T-helper 17 cell (primary cell): ENCODE results near the gene TMEM151A. TPM values are rescaled to one million over a fixed set of nuclear protein-coding genes. Genes with fewer than 3 reads are reported as not detected.

Experiments
- ATAC-seq: fragments of 150-1000 bp; cut with Tn5 transposase; 2 replicates; pipeline ENCODE4 v1.10.0; 2021; ENCODE audit warnings: mild to moderate bottlenecking, moderate library complexity
- DNase-seq, 3 donors: peaks; one replicate each; pipeline versions ENCODE4 v3.0.0 to v3.0.0-alpha.2; 2020 to 2021
- H3K9me3 ChIP-seq: one replicate; pipeline ENCODE4 v1.7.0; 2013; ENCODE audit warnings: low read length, mild to moderate bottlenecking; ENCODE audit not compliant: control insufficient read depth, poor library complexity, severe bottlenecking
- H3K27ac Mint-ChIP-seq: one replicate; pipeline ENCODE4 v1.8.0; 2022; ENCODE audit warnings: mild to moderate bottlenecking, moderate library complexity, mixed read lengths
- H3K27me3 Mint-ChIP-seq: one replicate; pipeline ENCODE4 v1.8.0; 2022; ENCODE audit warnings: mixed read lengths
- H3K36me3 Mint-ChIP-seq: one replicate; pipeline ENCODE4 v1.8.0; 2022; ENCODE audit warnings: low read depth, mixed read lengths
- H3K4me1 Mint-ChIP-seq: one replicate; pipeline ENCODE4 v1.8.0; 2022; ENCODE audit warnings: mild to moderate bottlenecking, mixed read lengths
- H3K4me3 Mint-ChIP-seq: one replicate; pipeline ENCODE4 v1.8.0; 2022; ENCODE audit warnings: mild to moderate bottlenecking, moderate library complexity, mixed read lengths
- total RNA-seq, 4 donors: library from RNA in 2 of 4; stranded (reverse) in 2 of 4; gene quantifications; one replicate each; pipeline ENCODE4 v1.2.3 and lab custom pipeline; 2022 to 2026

Gene TMEM151A
- total RNA-seq, 2 donors from 2014 or later = 0.16 to 0.32 TPM

- H3K9me3 ChIP-seq = no peaks in the 10 kb centered on the region
- Mint-ChIP-seq H3K4me3 (no peak overlapping the region), H3K27me3 (no peaks in the 10 kb centered on the region), H3K36me3 (peaks cover 8% of the 10 kb centered on the region), H3K27ac (no peak overlapping the region), H3K4me1 (peaks cover 21% of the 10 kb centered on the region)
- ATAC-seq = no peak
- no peak for DNase-seq
Measured at GRCh38 chr11:66262696-66263095, 29.0 kb upstream of the TMEM151A start.

- Mint-ChIP-seq H3K4me3 (peak overlapping the region; percentile 12), H3K36me3 (peaks cover 8% of the 10 kb centered on the region), H3K4me1 (peaks cover 25% of the 10 kb centered on the region), H3K27ac (no peak overlapping the region), H3K27me3 (no peaks in the 10 kb centered on the region)
- no peak for DNase-seq
- no peak for ATAC-seq
- H3K9me3 ChIP-seq = no peaks in the 10 kb centered on the region
Measured at GRCh38 chr11:66263231-66263630, 28.5 kb upstream of the TMEM151A start.

GRCh38 chr11:66263785-66264184 lies 27.9 kb upstream of the TMEM151A start:
- H3K27me3 Mint-ChIP-seq = no peaks in the 10 kb centered on the region
- DNase-seq = no peak
- H3K27ac Mint-ChIP-seq = no peak overlapping the region
- H3K9me3 ChIP-seq = no peaks in the 10 kb centered on the region
- ATAC-seq = no peak
- H3K36me3 Mint-ChIP-seq = peaks cover 11% of the 10 kb centered on the region
- H3K4me1 Mint-ChIP-seq = peaks cover 22% of the 10 kb centered on the region
- H3K4me3 Mint-ChIP-seq = no peak overlapping the region

DNA sequence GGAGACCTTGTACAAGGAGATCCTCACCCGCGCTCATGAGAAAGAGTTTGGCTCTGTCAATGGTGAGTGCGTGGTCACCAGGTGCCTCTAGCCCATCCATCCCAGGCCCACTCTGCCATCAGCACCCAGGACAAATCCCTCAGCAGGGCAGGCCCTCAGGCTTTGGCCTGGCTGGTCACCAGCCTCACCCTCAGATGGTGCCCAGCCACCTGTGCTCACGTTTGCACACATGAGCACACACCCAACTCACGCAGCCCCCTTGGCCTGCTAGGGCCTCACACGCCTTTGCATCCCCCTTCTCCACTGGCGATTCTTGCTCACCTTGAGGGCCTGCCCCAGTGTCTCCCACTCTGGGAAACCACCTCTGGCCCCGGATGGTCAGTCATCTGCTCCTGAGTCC lies 27.3 kb upstream of the TMEM151A start:
- no peaks in the 10 kb centered on the region for H3K9me3 ChIP-seq
- DNase-seq = no peak
- H3K27ac Mint-ChIP-seq = no peak overlapping the region
- H3K27me3 Mint-ChIP-seq = no peaks in the 10 kb centered on the region
- H3K4me3 Mint-ChIP-seq = no peak overlapping the region
- ATAC-seq = no peak
- H3K36me3 Mint-ChIP-seq = peaks cover 10% of the 10 kb centered on the region
- peaks cover 21% of the 10 kb centered on the region for H3K4me1 Mint-ChIP-seq

DNA sequence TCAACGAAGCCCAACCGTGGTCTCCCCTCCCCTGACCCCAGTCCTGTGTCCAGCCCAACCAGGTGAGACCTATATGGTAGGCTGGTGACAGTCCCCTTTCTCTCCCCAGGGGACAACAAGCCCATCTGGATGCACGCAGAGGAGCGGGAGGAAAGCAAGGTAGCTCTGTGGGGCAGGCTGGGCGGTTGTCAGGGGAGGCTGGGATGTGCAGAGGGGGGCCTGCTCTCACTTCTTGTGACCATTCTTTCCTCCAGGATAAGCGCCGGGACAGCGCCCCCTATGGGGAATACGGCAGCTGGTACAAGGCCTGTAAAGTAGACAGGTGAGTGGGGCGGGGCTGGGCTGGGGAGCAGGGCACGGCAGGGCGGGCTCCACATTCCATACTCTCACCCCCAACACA lies 26.8 kb upstream of the TMEM151A start:
- DNase-seq (no peak), ATAC-seq (no peak)
- H3K9me3 ChIP-seq = no peaks in the 10 kb centered on the region
- no peak overlapping the region for H3K4me3 Mint-ChIP-seq
- H3K27me3 Mint-ChIP-seq = no peaks in the 10 kb centered on the region
- no peak overlapping the region for H3K27ac Mint-ChIP-seq
- H3K36me3 Mint-ChIP-seq = peaks cover 10% of the 10 kb centered on the region
- H3K4me1 Mint-ChIP-seq = peaks cover 25% of the 10 kb centered on the region

- Mint-ChIP-seq H3K4me3 (no peak overlapping the region), H3K36me3 (peaks cover 10% of the 10 kb centered on the region), H3K27ac (no peak overlapping the region), H3K4me1 (peaks cover 27% of the 10 kb centered on the region), H3K27me3 (no peaks in the 10 kb centered on the region)
- ATAC-seq (no peak), DNase-seq (no peak)
- H3K9me3 ChIP-seq = no peaks in the 10 kb centered on the region
Measured at GRCh38 chr11:66265531-66266377, 25.9 kb upstream of the TMEM151A start.

GRCh38 chr11:66266378-66267038 lies 25.2 kb upstream of the TMEM151A start:
- H3K9me3 ChIP-seq = no peaks in the 10 kb centered on the region
- Mint-ChIP-seq H3K27ac (no peak overlapping the region), H3K4me1 (peaks cover 29% of the 10 kb centered on the region), H3K36me3 (peaks cover 10% of the 10 kb centered on the region), H3K4me3 (peak overlapping the region; percentile 99), H3K27me3 (no peaks in the 10 kb centered on the region)
- DNase-seq (no peak), ATAC-seq (no peak)

DNA sequence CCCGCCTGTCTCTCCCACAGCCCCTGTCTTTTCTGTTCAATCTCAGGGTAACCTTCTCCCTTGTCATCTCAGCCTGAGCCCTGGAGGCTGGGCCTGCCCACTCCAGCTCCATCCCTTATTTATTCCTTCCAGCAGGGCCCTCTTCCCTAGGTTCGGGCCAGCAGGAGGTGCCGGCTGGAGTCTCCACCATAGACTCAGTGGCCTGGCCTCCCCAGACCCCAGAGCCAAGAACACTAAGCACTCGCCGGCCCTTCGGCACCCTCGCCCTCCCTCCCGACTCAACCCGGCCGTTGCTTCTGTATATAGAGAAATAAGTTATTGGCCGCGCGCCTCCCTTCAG lies 24.7 kb upstream of the TMEM151A start:
- Mint-ChIP-seq H3K27ac (peak overlapping the region; percentile 99), H3K27me3 (no peaks in the 10 kb centered on the region), H3K36me3 (peaks cover 10% of the 10 kb centered on the region), H3K4me1 (peaks cover 29% of the 10 kb centered on the region), H3K4me3 (peak overlapping the region; percentile 99)
- ATAC-seq (no peak), DNase-seq (no peak)
- no peaks in the 10 kb centered on the region for H3K9me3 ChIP-seq

GRCh38 chr11:66267379-66268243 lies 24.1 kb upstream of the TMEM151A start:
- peak overlapping the region; percentile 99 for H3K27ac Mint-ChIP-seq
- peak; percentile 65 for ATAC-seq
- H3K9me3 ChIP-seq = no peaks in the 10 kb centered on the region
- peak overlapping the region; percentile 99 for H3K4me3 Mint-ChIP-seq
- peaks cover 10% of the 10 kb centered on the region for H3K36me3 Mint-ChIP-seq
- peak; percentile 78 to 86 (median 85) for DNase-seq
- H3K27me3 Mint-ChIP-seq = no peaks in the 10 kb centered on the region
- H3K4me1 Mint-ChIP-seq = peaks cover 29% of the 10 kb centered on the region

GRCh38 chr11:66268244-66268951 lies 23.3 kb upstream of the TMEM151A start, which contains the start of gene RAB1B:
Gene RAB1B (plus strand): TSS chr11:66268639. CDS start chr11:66268680, 41 bp downstream.
- H3K27me3 Mint-ChIP-seq = no peaks in the 10 kb centered on the region
- H3K9me3 ChIP-seq = no peaks in the 10 kb centered on the region
- ATAC-seq = peak; percentile 85
- peaks cover 28% of the 10 kb centered on the region for H3K4me1 Mint-ChIP-seq
- peak within 1 kb of the TSS; percentile 99 for H3K27ac Mint-ChIP-seq
- peaks cover 10% of the 10 kb centered on the region for H3K36me3 Mint-ChIP-seq
- DNase-seq = peak; percentile 99 to 100 (median 99)
- H3K4me3 Mint-ChIP-seq = peak within 1 kb of the TSS; percentile 99

GRCh38 chr11:66268952-66269905 lies 22.5 kb upstream of the TMEM151A start:
- Mint-ChIP-seq H3K36me3 (peaks cover 13% of the 10 kb centered on the region), H3K27me3 (no peaks in the 10 kb centered on the region), H3K4me3 (peak overlapping the region; percentile 99), H3K4me1 (peaks cover 33% of the 10 kb centered on the region), H3K27ac (peak overlapping the region; percentile 99)
- no peaks in the 10 kb centered on the region for H3K9me3 ChIP-seq
- ATAC-seq (no peak), DNase-seq (no peak)

- no peak for DNase-seq
- ATAC-seq = no peak
- peaks cover 37% of the 10 kb centered on the region for H3K4me1 Mint-ChIP-seq
- peak overlapping the region; percentile 4 for H3K27ac Mint-ChIP-seq
- H3K4me3 Mint-ChIP-seq = no peak overlapping the region
- H3K27me3 Mint-ChIP-seq = no peaks in the 10 kb centered on the region
- no peaks in the 10 kb centered on the region for H3K9me3 ChIP-seq
- peaks cover 13% of the 10 kb centered on the region for H3K36me3 Mint-ChIP-seq
Measured at GRCh38 chr11:66271816-66272215, 19.9 kb upstream of the TMEM151A start.
